Measurements from ENCODE around the gene STK26.

Gene STK26

GRCh38 chrX:132022967-132023895 lies at the start of gene STK26:
Gene STK26, plus strand, starts transcription at chrX:132023302. Its CDS starts 316 bp downstream, at chrX:132023618.
- TF ChIP-seq SUZ12 (IDR thresholded peaks at IDR 0.05; ENCODE audit: extremely low read depth, insufficient read depth, insufficient read length), result no peak
- TF ChIP-seq ZNF274 (IDR thresholded peaks at IDR 0.05; ENCODE audit: low read depth, low read length), result no peak
- no peak for TF ChIP-seq YY1 (IDR thresholded peaks at IDR 0.05; ENCODE audit: insufficient read depth, insufficient read length)
- no peaks in the 10 kb centered on the region for H3K4me1 ChIP-seq (ENCODE audit: insufficient read depth, insufficient read length)
- H3K9me3 ChIP-seq (ENCODE audit: insufficient read depth, low read length), result no peaks in the 10 kb centered on the region
- peak within 1 kb of the TSS; percentile 54 for H3K4me3 ChIP-seq (ENCODE audit: insufficient read length, low read depth)
- no peak for DNase-seq (ENCODE audit: low read depth, low spot score)
- no peaks in the 10 kb centered on the region for H3K36me3 ChIP-seq (ENCODE audit: insufficient read depth, insufficient read length, low read length)
- peak within 1 kb of the TSS; percentile 74 for H3K9ac ChIP-seq (ENCODE audit: insufficient read length, low read depth)
- no peaks in the 10 kb centered on the region for H3K27me3 ChIP-seq (ENCODE audit: insufficient read depth, insufficient read length)

- DNase-seq (ENCODE audit: low read depth, low spot score), result no peak
- Histone ChIP-seq H3K4me1 (ENCODE audit: insufficient read depth, insufficient read length) (no peaks in the 10 kb centered on the region), H3K9ac (ENCODE audit: insufficient read length, low read depth) (no peak overlapping the region), H3K27me3 (ENCODE audit: insufficient read depth, insufficient read length) (no peaks in the 10 kb centered on the region), H3K4me3 (ENCODE audit: insufficient read length, low read depth) (no peak overlapping the region), H3K36me3 (ENCODE audit: insufficient read depth, insufficient read length, low read length) (no peaks in the 10 kb centered on the region), H3K9me3 (ENCODE audit: insufficient read depth, low read length) (no peaks in the 10 kb centered on the region)
- TF ChIP-seq SUZ12 (IDR thresholded peaks at IDR 0.05; ENCODE audit: extremely low read depth, insufficient read depth, insufficient read length) (no peak), YY1 (IDR thresholded peaks at IDR 0.05; ENCODE audit: insufficient read depth, insufficient read length) (no peak), ZNF274 (IDR thresholded peaks at IDR 0.05; ENCODE audit: low read depth, low read length) (no peak)
These were observed 47.3 kb upstream of the STK26 start for GRCh38 chrX:131975851-131976250.

GRCh38 chrX:131977619-131978018 lies 45.5 kb upstream of the STK26 start:
- no peaks in the 10 kb centered on the region for H3K27me3 ChIP-seq (ENCODE audit: insufficient read depth, insufficient read length)
- TF ChIP-seq ZNF274 (IDR thresholded peaks at IDR 0.05; ENCODE audit: low read depth, low read length) (no peak), SUZ12 (IDR thresholded peaks at IDR 0.05; ENCODE audit: extremely low read depth, insufficient read depth, insufficient read length) (no peak), YY1 (IDR thresholded peaks at IDR 0.05; ENCODE audit: insufficient read depth, insufficient read length) (no peak)
- H3K4me1 ChIP-seq (ENCODE audit: insufficient read depth, insufficient read length), result no peaks in the 10 kb centered on the region
- no peaks in the 10 kb centered on the region for H3K36me3 ChIP-seq (ENCODE audit: insufficient read depth, insufficient read length, low read length)
- H3K4me3 ChIP-seq (ENCODE audit: insufficient read length, low read depth), result no peak overlapping the region
- H3K9me3 ChIP-seq (ENCODE audit: insufficient read depth, low read length), result no peaks in the 10 kb centered on the region
- no peak for DNase-seq (ENCODE audit: low read depth, low spot score)
- H3K9ac ChIP-seq (ENCODE audit: insufficient read length, low read depth), result no peak overlapping the region

- H3K9ac ChIP-seq (ENCODE audit: insufficient read length, low read depth), result no peak overlapping the region
- DNase-seq (ENCODE audit: low read depth, low spot score), result no peak
- TF ChIP-seq ZNF274 (IDR thresholded peaks at IDR 0.05; ENCODE audit: low read depth, low read length), result no peak
- no peak for TF ChIP-seq YY1 (IDR thresholded peaks at IDR 0.05; ENCODE audit: insufficient read depth, insufficient read length)
- no peak for TF ChIP-seq SUZ12 (IDR thresholded peaks at IDR 0.05; ENCODE audit: extremely low read depth, insufficient read depth, insufficient read length)
These were observed 44.0 kb upstream of the STK26 start for GRCh38 chrX:131979116-131979515.

GRCh38 chrX:131985526-131986049 lies 37.5 kb upstream of the STK26 start:
- TF ChIP-seq ZNF274 (IDR thresholded peaks at IDR 0.05; ENCODE audit: low read depth, low read length) (no peak), SUZ12 (IDR thresholded peaks at IDR 0.05; ENCODE audit: extremely low read depth, insufficient read depth, insufficient read length) (no peak), YY1 (IDR thresholded peaks at IDR 0.05; ENCODE audit: insufficient read depth, insufficient read length) (no peak)
- peak; percentile 0 for DNase-seq (ENCODE audit: low read depth, low spot score)
- Histone ChIP-seq H3K9me3 (ENCODE audit: insufficient read depth, low read length) (no peaks in the 10 kb centered on the region), H3K4me1 (ENCODE audit: insufficient read depth, insufficient read length) (no peaks in the 10 kb centered on the region), H3K9ac (ENCODE audit: insufficient read length, low read depth) (no peak overlapping the region), H3K27me3 (ENCODE audit: insufficient read depth, insufficient read length) (no peaks in the 10 kb centered on the region), H3K36me3 (ENCODE audit: insufficient read depth, insufficient read length, low read length) (no peaks in the 10 kb centered on the region), H3K4me3 (ENCODE audit: insufficient read length, low read depth) (no peak overlapping the region)

More at GRCh38 chrX:131979116-131979515, 44.0 kb upstream of the STK26 start:
- H3K4me1 ChIP-seq (ENCODE audit: insufficient read depth, insufficient read length), result no peaks in the 10 kb centered on the region
- no peak overlapping the region for H3K4me3 ChIP-seq (ENCODE audit: insufficient read length, low read depth)
- H3K27me3 ChIP-seq (ENCODE audit: insufficient read depth, insufficient read length), result no peaks in the 10 kb centered on the region
- no peaks in the 10 kb centered on the region for H3K9me3 ChIP-seq (ENCODE audit: insufficient read depth, low read length)
- H3K36me3 ChIP-seq (ENCODE audit: insufficient read depth, insufficient read length, low read length), result no peaks in the 10 kb centered on the region

GRCh38 chrX:131987252-131987651 lies 35.9 kb upstream of the STK26 start:
- H3K36me3 ChIP-seq (ENCODE audit: insufficient read depth, insufficient read length, low read length), result no peaks in the 10 kb centered on the region
- H3K9me3 ChIP-seq (ENCODE audit: insufficient read depth, low read length), result no peaks in the 10 kb centered on the region
- H3K4me3 ChIP-seq (ENCODE audit: insufficient read length, low read depth), result no peak overlapping the region
- H3K27me3 ChIP-seq (ENCODE audit: insufficient read depth, insufficient read length), result no peaks in the 10 kb centered on the region
- no peak overlapping the region for H3K9ac ChIP-seq (ENCODE audit: insufficient read length, low read depth)
- DNase-seq (ENCODE audit: low read depth, low spot score), result no peak
- no peak for TF ChIP-seq SUZ12 (IDR thresholded peaks at IDR 0.05; ENCODE audit: extremely low read depth, insufficient read depth, insufficient read length)
- no peak for TF ChIP-seq ZNF274 (IDR thresholded peaks at IDR 0.05; ENCODE audit: low read depth, low read length)
- no peak for TF ChIP-seq YY1 (IDR thresholded peaks at IDR 0.05; ENCODE audit: insufficient read depth, insufficient read length)
- H3K4me1 ChIP-seq (ENCODE audit: insufficient read depth, insufficient read length), result no peaks in the 10 kb centered on the region

- Histone ChIP-seq H3K9me3 (ENCODE audit: insufficient read depth, low read length) (no peaks in the 10 kb centered on the region), H3K4me1 (ENCODE audit: insufficient read depth, insufficient read length) (no peaks in the 10 kb centered on the region), H3K9ac (ENCODE audit: insufficient read length, low read depth) (no peak overlapping the region), H3K36me3 (ENCODE audit: insufficient read depth, insufficient read length, low read length) (no peaks in the 10 kb centered on the region), H3K4me3 (ENCODE audit: insufficient read length, low read depth) (no peak overlapping the region), H3K27me3 (ENCODE audit: insufficient read depth, insufficient read length) (no peaks in the 10 kb centered on the region)
- DNase-seq (ENCODE audit: low read depth, low spot score), result no peak
- TF ChIP-seq SUZ12 (IDR thresholded peaks at IDR 0.05; ENCODE audit: extremely low read depth, insufficient read depth, insufficient read length) (no peak), ZNF274 (IDR thresholded peaks at IDR 0.05; ENCODE audit: low read depth, low read length) (no peak), YY1 (IDR thresholded peaks at IDR 0.05; ENCODE audit: insufficient read depth, insufficient read length) (no peak)
These were observed 34.9 kb upstream of the STK26 start for GRCh38 chrX:131988236-131988635.
